Spinal cord (tissue), 10 donors: ENCODE measurements around the gene CCDC27. TPM values are rescaled to one million over a fixed set of nuclear protein-coding genes. Genes with fewer than 3 reads are reported as not detected.

Experiments used
- DNase-seq, 6 donors: peaks; one replicate each; pipeline versions ENCODE4 v3.0.0 to v3.0.0-alpha.2; 2013 to 2015; ENCODE audit warnings: low spot score in 6 of 6, low read depth in 4 of 6
- H3K27ac ChIP-seq: one replicate; pipeline ENCODE4 v1.5.1; 2013; ENCODE audit warnings: low read depth, low read length, control low read depth
- H3K27me3 ChIP-seq: one replicate; pipeline ENCODE4 v1.6.1; 2013; ENCODE audit warnings: low read length; ENCODE audit not compliant: control insufficient read depth, insufficient read depth
- H3K36me3 ChIP-seq: one replicate; pipeline ENCODE4 v1.6.1; 2013; ENCODE audit warnings: low read length; ENCODE audit not compliant: control insufficient read depth, insufficient read depth
- H3K4me1 ChIP-seq: one replicate; pipeline ENCODE4 v1.6.1; 2013; ENCODE audit warnings: low read length; ENCODE audit not compliant: control insufficient read depth, insufficient read depth
- H3K4me3 ChIP-seq: one replicate; pipeline ENCODE4 v1.5.1; 2013; ENCODE audit warnings: low read depth, low read length, control low read depth
- H3K9me3 ChIP-seq: one replicate; pipeline ENCODE4 v1.6.1; 2013; ENCODE audit warnings: low read length; ENCODE audit not compliant: control insufficient read depth, insufficient read depth
- WGBS: methylation state at CpG from one replicate; pipeline ENCODE4 v1.1.5; 2013; ENCODE audit warnings: missing lambda C conversion rate; ENCODE audit not compliant: insufficient coverage; 5-methylcytosine and 5-hydroxymethylcytosine counted together
- polyA plus RNA-seq, 2 donors: library from polyadenylated mRNA; unstranded; fragments of 120-200 nt; gene quantifications; one replicate each; pipeline ENCODE4 v1.2.1, GENCODE V29; 2013; ENCODE audit not compliant: insufficient read length in 2 of 2
- total RNA-seq, 2 donors: library from RNA; depleted of rRNA in 1 of 2; stranded (reverse); fragments of 120-200 nt in 1 of 2; fragments of >200 nt in 1 of 2; gene quantifications; one replicate each; pipeline versions ENCODE4 v1.2.3 to v1.2.4, GENCODE V29; 2013 to 2014
- donor health status: healthy.

The CCDC27 gene
- total and polyA plus RNA-seq, 4 donors = 0.11 to 0.26 TPM; not detected in 2

DNA sequence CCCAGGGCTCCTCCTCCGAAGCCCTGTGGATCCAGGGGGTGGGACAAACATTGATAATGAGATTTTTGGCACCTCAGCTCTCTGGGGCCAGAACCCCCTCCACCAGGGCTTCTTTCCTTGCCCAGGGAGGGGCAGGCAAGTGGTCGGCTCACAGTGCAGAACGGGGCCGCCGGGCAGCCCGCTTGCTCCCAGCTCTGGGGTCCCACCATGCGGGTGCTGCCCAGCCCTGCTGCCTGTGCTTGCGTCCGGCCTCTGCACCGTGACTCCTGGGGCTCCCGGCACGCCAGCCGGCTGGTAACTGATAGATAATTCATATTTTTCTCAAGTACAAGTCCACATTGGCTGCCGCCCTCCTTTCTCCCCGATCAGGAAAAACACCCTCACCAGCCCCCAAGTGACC is 42.0 kb upstream of the CCDC27 start:
- Histone ChIP-seq H3K27ac (no peak overlapping the region), H3K27me3 (peaks cover 32% of the 10 kb centered on the region), H3K4me3 (no peak overlapping the region), H3K4me1 (peaks cover 59% of the 10 kb centered on the region), H3K9me3 (no peaks in the 10 kb centered on the region), H3K36me3 (peaks cover 6% of the 10 kb centered on the region)
- WGBS = 74% methylated on average over 13 of the region's 15 CpGs
- no peak for DNase-seq

DNA sequence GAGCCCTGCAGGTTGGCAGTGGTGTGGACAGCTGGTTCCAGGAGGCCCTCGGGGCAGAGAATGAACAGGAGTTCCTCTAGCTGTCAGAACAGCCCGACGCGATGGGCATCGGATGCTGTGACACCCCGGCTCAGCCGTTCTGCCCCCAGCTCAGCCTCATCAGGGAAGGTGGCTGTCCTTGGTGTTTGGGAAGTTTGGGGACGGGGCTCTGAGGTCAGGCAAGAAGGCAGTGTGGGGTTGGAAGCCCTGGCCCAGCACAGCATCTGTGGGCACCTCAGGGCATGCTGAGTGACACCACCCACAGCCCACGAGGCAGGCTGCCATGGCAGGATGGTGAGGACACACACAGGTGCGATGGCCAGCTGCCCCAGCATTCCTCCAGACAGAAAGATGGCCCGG is 40.9 kb upstream of the CCDC27 start:
- WGBS = 70% methylated on average over 11 of the region's 11 CpGs

GRCh38 chr1:3711780-3712451 is 40.3 kb upstream of the CCDC27 start:
- H3K4me1 ChIP-seq = peaks cover 73% of the 10 kb centered on the region
- no peak overlapping the region for H3K27ac ChIP-seq
- H3K9me3 ChIP-seq = no peaks in the 10 kb centered on the region
- H3K4me3 ChIP-seq = no peak overlapping the region
- H3K36me3 ChIP-seq = peaks cover 4% of the 10 kb centered on the region
- DNase-seq = peak in 1 of 6 donors; percentile 52
- peaks cover 30% of the 10 kb centered on the region for H3K27me3 ChIP-seq
- 53% methylated on average over 19 of the region's 24 CpGs for WGBS

More for the DNA sequence above, 40.9 kb upstream of the CCDC27 start:
- no peaks in the 10 kb centered on the region for H3K9me3 ChIP-seq
- H3K27ac ChIP-seq = no peak overlapping the region
- H3K27me3 ChIP-seq = peaks cover 32% of the 10 kb centered on the region
- no peak for DNase-seq
- peaks cover 67% of the 10 kb centered on the region for H3K4me1 ChIP-seq
- no peak overlapping the region for H3K4me3 ChIP-seq
- peaks cover 4% of the 10 kb centered on the region for H3K36me3 ChIP-seq

GRCh38 chr1:3712573-3713535 is 39.4 kb upstream of the CCDC27 start:
- Histone ChIP-seq H3K27ac (no peak overlapping the region), H3K9me3 (no peaks in the 10 kb centered on the region), H3K4me1 (peaks cover 78% of the 10 kb centered on the region), H3K4me3 (no peak overlapping the region), H3K36me3 (peaks cover 4% of the 10 kb centered on the region), H3K27me3 (peaks cover 21% of the 10 kb centered on the region)
- 51% methylated on average over 18 of the region's 19 CpGs for WGBS
- DNase-seq = peak in 4 of 6 donors; percentile 33 to 73 (median 56)

GRCh38 chr1:3713840-3714239 is 38.4 kb upstream of the CCDC27 start:
- peaks cover 84% of the 10 kb centered on the region for H3K4me1 ChIP-seq

GRCh38 chr1:3714284-3714741 is 37.9 kb upstream of the CCDC27 start:
- 50% methylated on average over 10 of the region's 10 CpGs for WGBS
- Histone ChIP-seq H3K4me3 (no peak overlapping the region), H3K9me3 (no peaks in the 10 kb centered on the region), H3K36me3 (peaks cover 3% of the 10 kb centered on the region), H3K27me3 (peaks cover 6% of the 10 kb centered on the region), H3K27ac (no peak overlapping the region), H3K4me1 (peaks cover 85% of the 10 kb centered on the region)
- peak; percentile 22 to 85 (median 53) for DNase-seq

More at GRCh38 chr1:3713840-3714239, 38.4 kb upstream of the CCDC27 start:
- H3K9me3 ChIP-seq = no peaks in the 10 kb centered on the region
- no peak for DNase-seq
- 60% methylated on average over 6 of the region's 7 CpGs for WGBS
- H3K36me3 ChIP-seq = peaks cover 3% of the 10 kb centered on the region
- no peak overlapping the region for H3K27ac ChIP-seq
- H3K4me3 ChIP-seq = no peak overlapping the region
- H3K27me3 ChIP-seq = peaks cover 11% of the 10 kb centered on the region

GRCh38 chr1:3714814-3715213 is 37.4 kb upstream of the CCDC27 start:
- no peak for DNase-seq
- peaks cover 3% of the 10 kb centered on the region for H3K36me3 ChIP-seq
- no peak overlapping the region for H3K27ac ChIP-seq
- H3K9me3 ChIP-seq = no peaks in the 10 kb centered on the region
- WGBS = 45% methylated on average over 10 of the region's 10 CpGs
- H3K4me3 ChIP-seq = no peak overlapping the region
- H3K4me1 ChIP-seq = peaks cover 90% of the 10 kb centered on the region
- peaks cover 2% of the 10 kb centered on the region for H3K27me3 ChIP-seq

GRCh38 chr1:3716351-3716750 is 35.9 kb upstream of the CCDC27 start:
- no peaks in the 10 kb centered on the region for H3K27me3 ChIP-seq

DNA sequence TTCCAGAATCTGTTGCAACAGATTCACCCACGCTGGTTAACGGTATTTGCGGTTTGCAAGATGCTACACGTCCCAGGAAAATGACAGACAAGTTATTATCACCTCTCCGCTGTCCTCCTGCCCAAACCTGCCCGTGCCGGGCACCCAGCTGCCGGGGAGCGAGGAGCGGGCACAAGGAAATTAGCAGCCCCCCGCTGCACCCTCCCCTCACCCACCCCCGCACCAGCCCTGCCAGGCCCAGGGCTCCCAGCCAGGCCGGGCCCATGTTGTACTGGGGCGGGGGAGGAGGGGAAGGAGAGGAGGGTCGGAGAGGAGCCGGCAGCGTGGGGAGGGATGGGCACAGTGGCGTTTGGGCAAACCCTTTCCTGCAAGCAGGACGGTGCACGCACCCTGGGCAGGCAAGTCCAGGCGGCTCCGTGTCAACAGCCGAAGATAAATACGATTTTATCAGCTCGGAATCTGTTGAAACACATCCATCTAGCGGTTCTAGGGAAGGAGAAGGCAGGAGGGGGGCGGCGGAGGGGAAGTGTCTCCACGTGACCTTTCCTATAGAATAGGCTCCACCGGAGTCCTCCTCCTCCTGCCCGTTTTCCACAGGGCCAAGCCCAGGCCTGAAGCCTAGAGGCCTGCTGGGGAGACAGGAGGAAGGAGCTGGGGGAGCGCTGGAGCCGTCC is 35.1 kb upstream of the CCDC27 start:
- Histone ChIP-seq H3K27me3 (no peaks in the 10 kb centered on the region), H3K9me3 (no peaks in the 10 kb centered on the region), H3K4me3 (no peak overlapping the region), H3K4me1 (peaks cover 100% of the 10 kb centered on the region), H3K36me3 (peaks cover 3% of the 10 kb centered on the region), H3K27ac (no peak overlapping the region)
- 57% methylated on average over 19 of the region's 33 CpGs for WGBS
- DNase-seq = peak in 2 of 6 donors; percentile 31 to 56

More at GRCh38 chr1:3716351-3716750, 35.9 kb upstream of the CCDC27 start:
- peaks cover 3% of the 10 kb centered on the region for H3K36me3 ChIP-seq
- WGBS = 78% methylated on average over 6 of the region's 6 CpGs
- no peaks in the 10 kb centered on the region for H3K9me3 ChIP-seq
- no peak for DNase-seq
- H3K4me3 ChIP-seq = no peak overlapping the region
- no peak overlapping the region for H3K27ac ChIP-seq
- peaks cover 100% of the 10 kb centered on the region for H3K4me1 ChIP-seq
